ENCODE results near the gene USP4.

- TF ChIP-seq, protein P1, sequence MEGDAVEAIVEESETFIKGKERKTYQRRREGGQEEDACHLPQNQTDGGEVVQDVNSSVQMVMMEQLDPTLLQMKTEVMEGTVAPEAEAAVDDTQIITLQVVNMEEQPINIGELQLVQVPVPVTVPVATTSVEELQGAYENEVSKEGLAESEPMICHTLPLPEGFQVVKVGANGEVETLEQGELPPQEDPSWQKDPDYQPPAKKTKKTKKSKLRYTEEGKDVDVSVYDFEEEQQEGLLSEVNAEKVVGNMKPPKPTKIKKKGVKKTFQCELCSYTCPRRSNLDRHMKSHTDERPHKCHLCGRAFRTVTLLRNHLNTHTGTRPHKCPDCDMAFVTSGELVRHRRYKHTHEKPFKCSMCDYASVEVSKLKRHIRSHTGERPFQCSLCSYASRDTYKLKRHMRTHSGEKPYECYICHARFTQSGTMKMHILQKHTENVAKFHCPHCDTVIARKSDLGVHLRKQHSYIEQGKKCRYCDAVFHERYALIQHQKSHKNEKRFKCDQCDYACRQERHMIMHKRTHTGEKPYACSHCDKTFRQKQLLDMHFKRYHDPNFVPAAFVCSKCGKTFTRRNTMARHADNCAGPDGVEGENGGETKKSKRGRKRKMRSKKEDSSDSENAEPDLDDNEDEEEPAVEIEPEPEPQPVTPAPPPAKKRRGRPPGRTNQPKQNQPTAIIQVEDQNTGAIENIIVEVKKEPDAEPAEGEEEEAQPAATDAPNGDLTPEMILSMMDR (IDR thresholded peaks at IDR 0.05; ENCODE audit: low read depth, low read length) = no peak
- TF ChIP-seq POLR2A (IDR thresholded peaks at IDR 0.05; ENCODE audit: extremely low read depth, insufficient read length) = no peak
Measured at GRCh38 chr3:49244581-49245205, 95.2 kb downstream of the USP4 start.

All from NB4 (cell line).